Stomach smooth muscle (tissue), 2 donors: ENCODE data around the gene NGDN.

Experiments
- H3K27ac ChIP-seq: one replicate; pipeline ENCODE4 v1.7.0; 2013; ENCODE audit warnings: mild to moderate bottlenecking, low read length, inconsistent platforms
- H3K27me3 ChIP-seq, 2 donors: one replicate each; pipeline ENCODE4 v1.7.0; 2013; ENCODE audit warnings: low read length in 2 of 2; ENCODE audit not compliant: insufficient read depth in 2 of 2, control insufficient read depth in 1 of 2
- H3K36me3 ChIP-seq, 2 donors: one replicate each; pipeline ENCODE4 v1.7.0; 2013; ENCODE audit warnings: low read length in 2 of 2; ENCODE audit not compliant: control insufficient read depth in 2 of 2, insufficient read depth in 2 of 2
- H3K4me1 ChIP-seq: one replicate; pipeline ENCODE4 v1.7.0; 2013; ENCODE audit warnings: low read length; ENCODE audit not compliant: control insufficient read depth, insufficient read depth
- H3K4me3 ChIP-seq, 2 donors: one replicate each; pipeline ENCODE4 v1.7.0; 2013; ENCODE audit warnings: low read length in 2 of 2
- H3K9ac ChIP-seq, 2 donors: one replicate each; pipeline ENCODE4 v1.7.0; 2013; ENCODE audit warnings: low read length in 2 of 2, mild to moderate bottlenecking in 1 of 2
- H3K9me3 ChIP-seq, 2 donors: one replicate each; pipeline ENCODE4 v1.7.0; 2013; ENCODE audit warnings: low read length in 2 of 2; ENCODE audit not compliant: control insufficient read depth in 2 of 2
- donor health status: healthy.
- donor health status: Pancreatic carcinoma.

NGDN gene

DNA sequence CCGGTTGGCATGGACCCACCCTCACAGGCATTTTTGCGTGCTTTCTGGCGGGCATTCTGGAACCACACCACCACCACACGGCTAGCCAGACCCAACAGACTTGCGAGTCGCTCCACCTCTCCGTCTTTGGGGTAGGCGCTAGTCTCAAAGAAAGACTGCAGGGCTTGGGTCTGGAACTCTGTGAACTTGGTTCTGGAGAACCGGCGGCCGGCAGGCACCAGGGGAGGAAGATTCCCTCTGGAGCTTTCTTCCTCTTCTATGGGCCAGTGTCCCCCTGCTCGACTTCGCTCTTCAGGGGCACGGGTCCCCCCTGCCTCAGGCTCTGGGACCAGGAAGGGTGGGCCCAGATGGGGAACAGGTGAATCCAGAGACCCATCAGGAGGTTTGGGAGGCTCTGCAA lies 55.5 kb downstream of the NGDN start:
- Histone ChIP-seq H3K27ac (no peak overlapping the region), H3K9me3 (no peaks in the 10 kb centered on the region), H3K4me3 (no peak overlapping the region), H3K27me3 (no peaks in the 10 kb centered on the region), H3K4me1 (no peaks in the 10 kb centered on the region), H3K9ac (no peak overlapping the region), H3K36me3 (no peaks in the 10 kb centered on the region)

GRCh38 chr14:23525611-23526010 lies 56.1 kb downstream of the NGDN start:
- no peaks in the 10 kb centered on the region for H3K9me3 ChIP-seq
- H3K4me1 ChIP-seq, result no peaks in the 10 kb centered on the region
- no peaks in the 10 kb centered on the region for H3K27me3 ChIP-seq
- no peaks in the 10 kb centered on the region for H3K36me3 ChIP-seq
- H3K4me3 ChIP-seq, result no peak overlapping the region
- H3K9ac ChIP-seq, result no peak overlapping the region
- no peak overlapping the region for H3K27ac ChIP-seq
